GM19455 (cell line): Measurements from ENCODE around the gene SRRM2.

Source experiments
- ATAC-seq: cut with Tn5 transposase; IDR thresholded peaks from one replicate; pipeline ENCODE4 v1.9.1; 2021; ENCODE audit not compliant: unreplicated experiment

The SRRM2 gene

DNA sequence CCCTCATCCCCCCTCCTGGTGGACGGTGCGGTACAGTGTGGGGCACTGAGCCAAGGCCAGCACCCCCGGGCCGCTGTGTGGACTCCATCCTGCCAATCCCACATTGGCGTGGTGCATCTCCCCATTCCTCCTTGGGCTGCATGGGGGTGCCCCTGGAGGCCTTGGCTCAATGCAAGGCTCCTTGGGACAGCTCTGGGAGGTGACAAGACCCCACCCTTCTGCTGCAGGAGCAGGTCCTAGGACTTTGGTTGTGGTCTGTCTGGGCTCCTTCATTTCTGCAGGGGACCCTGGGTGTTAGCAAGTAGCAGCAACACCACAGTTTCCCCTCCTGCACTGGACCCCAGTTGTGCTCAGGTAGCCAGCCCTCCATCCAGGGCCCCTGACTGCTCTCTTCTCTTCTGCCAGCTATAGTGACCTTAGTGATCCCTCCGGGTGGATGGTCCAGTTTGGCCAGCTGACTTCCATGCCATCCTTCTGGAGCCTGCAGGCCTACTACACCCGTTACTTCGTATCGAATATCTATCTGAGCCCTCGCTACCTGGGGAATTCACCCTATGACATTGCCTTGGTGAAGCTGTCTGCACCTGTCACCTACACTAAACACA is 65.9 kb downstream of the SRRM2 start:
- ATAC-seq: no peak

DNA sequence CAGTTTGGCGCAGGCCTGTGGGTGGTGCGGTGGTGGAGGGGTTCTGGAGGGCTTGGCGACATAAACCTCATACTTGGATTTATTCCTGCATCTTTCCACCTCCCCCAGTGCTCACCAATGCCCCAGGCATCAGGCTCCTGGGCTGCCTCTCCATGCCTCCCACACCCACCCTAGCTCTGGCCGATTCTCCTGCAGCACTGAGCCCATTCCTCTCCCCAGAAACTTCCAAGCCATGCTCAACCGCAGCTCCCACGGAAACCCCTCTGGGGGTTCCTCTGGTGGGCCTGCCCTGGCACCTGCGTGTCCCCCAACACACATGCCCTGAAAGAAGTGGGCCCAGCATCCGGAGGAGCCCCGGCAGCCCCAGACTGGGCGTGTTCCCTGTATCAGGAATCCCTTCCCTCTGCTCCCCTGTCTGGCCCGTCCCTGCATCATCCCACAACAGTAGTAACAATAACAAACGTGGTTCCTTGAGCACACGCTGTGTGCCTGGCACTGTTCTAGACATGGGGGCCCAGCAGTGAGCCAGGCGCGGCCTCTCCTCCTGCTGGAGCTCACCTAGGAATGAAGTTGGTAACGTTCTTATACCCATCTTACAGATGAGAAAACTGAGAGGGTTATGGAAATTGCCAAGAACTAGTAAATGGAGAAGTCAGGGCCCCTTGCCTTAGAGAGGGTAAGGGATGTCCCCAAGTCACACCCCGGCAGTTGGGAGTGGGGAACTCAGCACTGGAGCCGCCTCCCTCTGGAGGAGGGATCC is 66.9 kb downstream of the SRRM2 start:
- no peak for ATAC-seq

- ATAC-seq: no peak
Observed at GRCh38 chr16:2819939-2820835, 67.7 kb downstream of the SRRM2 start.
